OCI-LY3 (cell line): Measurements from ENCODE around the gene GIN1.

Source experiments
- EZH2phosphoT487 ChIP-seq: fragments of 200-600 bp; shearing (Covaris generic); IDR thresholded peaks from 2 replicates; pipeline ENCODE4 v1.6.1; 2018; ENCODE audit warnings: antibody characterized with exemption, mixed run types, low read depth
- TF ChIP-seq, protein P1 (sequence below): fragments of 200-600, 300-600 bp; sonication (generic); IDR thresholded peaks from 2 replicates; pipeline ENCODE4 v1.5.1; 2014; ENCODE audit warnings: antibody characterized with exemption, low read length, low read depth

DNA sequence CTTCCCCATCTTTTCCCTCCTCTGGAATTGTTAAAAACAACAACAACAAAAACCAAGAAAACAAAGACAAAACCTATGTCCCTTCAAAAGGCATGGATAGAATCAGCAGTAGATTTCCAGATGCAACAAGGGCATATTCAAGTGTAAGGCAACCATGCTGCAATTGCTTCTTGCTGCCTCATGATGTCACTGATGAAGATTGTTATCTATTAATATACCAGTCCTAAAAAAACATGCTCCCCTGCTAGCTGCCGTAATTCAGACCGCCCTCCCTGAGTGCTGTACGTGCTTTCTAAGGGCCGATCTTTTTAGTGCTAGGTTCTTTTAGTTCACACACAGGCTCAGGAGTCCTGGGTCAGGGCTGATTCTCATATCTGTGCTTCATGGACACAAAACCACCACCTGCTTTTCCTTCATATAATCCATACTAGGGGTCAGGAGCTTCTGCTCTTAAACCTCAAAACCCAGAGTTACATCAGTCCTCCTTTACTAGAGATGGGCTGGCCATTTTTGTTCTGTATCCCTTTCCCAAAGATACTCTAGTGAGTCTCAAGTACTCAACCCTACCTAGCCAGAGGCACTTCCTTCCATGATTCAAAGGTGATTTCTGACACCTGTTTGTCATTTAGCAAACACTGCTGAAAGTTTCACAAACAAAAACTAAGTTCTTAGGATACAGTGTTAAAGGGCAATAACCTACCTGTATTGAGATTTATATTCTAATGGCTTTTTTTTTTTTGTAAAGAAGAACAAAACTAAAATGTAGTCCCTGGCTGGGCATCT lies 82.1 kb downstream of the GIN1 start:
- TF ChIP-seq, protein P1, sequence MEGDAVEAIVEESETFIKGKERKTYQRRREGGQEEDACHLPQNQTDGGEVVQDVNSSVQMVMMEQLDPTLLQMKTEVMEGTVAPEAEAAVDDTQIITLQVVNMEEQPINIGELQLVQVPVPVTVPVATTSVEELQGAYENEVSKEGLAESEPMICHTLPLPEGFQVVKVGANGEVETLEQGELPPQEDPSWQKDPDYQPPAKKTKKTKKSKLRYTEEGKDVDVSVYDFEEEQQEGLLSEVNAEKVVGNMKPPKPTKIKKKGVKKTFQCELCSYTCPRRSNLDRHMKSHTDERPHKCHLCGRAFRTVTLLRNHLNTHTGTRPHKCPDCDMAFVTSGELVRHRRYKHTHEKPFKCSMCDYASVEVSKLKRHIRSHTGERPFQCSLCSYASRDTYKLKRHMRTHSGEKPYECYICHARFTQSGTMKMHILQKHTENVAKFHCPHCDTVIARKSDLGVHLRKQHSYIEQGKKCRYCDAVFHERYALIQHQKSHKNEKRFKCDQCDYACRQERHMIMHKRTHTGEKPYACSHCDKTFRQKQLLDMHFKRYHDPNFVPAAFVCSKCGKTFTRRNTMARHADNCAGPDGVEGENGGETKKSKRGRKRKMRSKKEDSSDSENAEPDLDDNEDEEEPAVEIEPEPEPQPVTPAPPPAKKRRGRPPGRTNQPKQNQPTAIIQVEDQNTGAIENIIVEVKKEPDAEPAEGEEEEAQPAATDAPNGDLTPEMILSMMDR: no peak
- no peak for TF ChIP-seq EZH2phosphoT487
